Activated CD8-positive, alpha-beta T cell treated with anti-CD3 and anti-CD28 coated beads, Interleukin-2, amount 10 ng/mL, durations not matched to agents 7 days and 5 days (primary cell): Measurements from ENCODE around the gene GAL. TPM values are rescaled to one million over a fixed set of nuclear protein-coding genes. Genes with fewer than 3 reads are reported as not detected.

ENCODE experiments used
- ATAC-seq: fragments of 150-1000 bp; cut with Tn5 transposase; one replicate; pipeline ENCODE4 v1.10.0; 2021; ENCODE audit warnings: moderate library complexity
- CTCF ChIA-PET: fragments of 350-600 bp; sonication (Branson Sonifier 250); formaldehyde crosslinking; loops from one replicate; lab custom pipeline; 2021; ENCODE audit warnings: antibody characterized with exemption; lab: Charles Lee
- POLR2A ChIA-PET: fragments of 350-600 bp; sonication (Branson Sonifier 250); formaldehyde crosslinking; loops from one replicate; lab custom pipeline; 2021; ENCODE audit warnings: antibody characterized with exemption; lab: Charles Lee
- DNase-seq: peaks from one replicate; pipeline ENCODE4 v3.0.0-alpha.2; 2020
- H3K27ac Mint-ChIP-seq: one replicate; pipeline ENCODE4 v1.8.0; 2021; ENCODE audit warnings: mild to moderate bottlenecking, mixed read lengths
- H3K27me3 Mint-ChIP-seq: one replicate; pipeline ENCODE4 v1.8.0; 2021; ENCODE audit warnings: low read depth, mixed read lengths
- H3K36me3 Mint-ChIP-seq: one replicate; pipeline ENCODE4 v1.8.0; 2021; ENCODE audit warnings: low read depth, mixed read lengths
- H3K4me1 Mint-ChIP-seq: one replicate; pipeline ENCODE4 v1.8.0; 2021; ENCODE audit warnings: low read depth, mixed read lengths
- H3K4me3 Mint-ChIP-seq: one replicate; pipeline ENCODE4 v1.8.0; 2021; ENCODE audit warnings: mild to moderate bottlenecking, mixed read lengths
- H3K9me3 Mint-ChIP-seq: one replicate; pipeline ENCODE4 v1.8.0; 2022; ENCODE audit warnings: mixed read lengths; ENCODE audit not compliant: insufficient read depth
- total RNA-seq, 2 experiments: library from RNA; stranded (reverse); gene quantifications; one replicate each; pipeline ENCODE4 v1.2.3, GENCODE V29; 2021

GAL gene
- total RNA-seq, 2 experiments from 2014 or later = not detected

DNA sequence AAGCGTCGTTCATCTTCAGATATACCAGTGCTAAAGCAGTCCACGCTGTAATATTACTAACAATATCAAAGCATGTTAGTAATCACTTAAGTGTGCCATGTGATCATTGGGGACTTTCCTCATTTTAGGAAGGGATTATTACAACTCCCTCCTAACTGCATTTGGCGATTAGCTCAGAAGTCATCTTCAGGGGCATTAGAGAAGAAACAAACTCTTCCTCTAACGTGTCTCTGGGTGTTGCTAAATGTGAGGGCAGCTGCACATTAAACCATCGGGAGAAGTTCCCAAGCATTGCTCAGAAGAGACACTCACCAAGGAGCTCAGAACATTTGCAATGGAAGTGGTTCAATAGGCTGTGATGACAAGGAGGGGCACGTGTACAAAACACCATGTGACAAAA is 49.8 kb downstream of the GAL start:
- no peaks in the 10 kb centered on the region for H3K9me3 Mint-ChIP-seq
- CTCF ChIA-PET = no interaction called here
- no peak overlapping the region for H3K4me3 Mint-ChIP-seq
- DNase-seq = no peak
- H3K27me3 Mint-ChIP-seq = no peaks in the 10 kb centered on the region
- no peaks in the 10 kb centered on the region for H3K4me1 Mint-ChIP-seq
- H3K36me3 Mint-ChIP-seq = no peaks in the 10 kb centered on the region
- POLR2A ChIA-PET = no interaction called here
- H3K27ac Mint-ChIP-seq = no peak overlapping the region
- no peak for ATAC-seq

GRCh38 chr11:68735125-68735524 is 50.8 kb downstream of the GAL start:
- Mint-ChIP-seq H3K27me3 (no peaks in the 10 kb centered on the region), H3K36me3 (no peaks in the 10 kb centered on the region), H3K9me3 (no peaks in the 10 kb centered on the region), H3K27ac (no peak overlapping the region), H3K4me1 (no peaks in the 10 kb centered on the region), H3K4me3 (no peak overlapping the region)
- POLR2A ChIA-PET = no interaction called here
- CTCF ChIA-PET = no interaction called here
- DNase-seq (no peak), ATAC-seq (no peak)

- Mint-ChIP-seq H3K4me3 (no peak overlapping the region), H3K36me3 (no peaks in the 10 kb centered on the region), H3K27ac (no peak overlapping the region), H3K4me1 (no peaks in the 10 kb centered on the region), H3K27me3 (no peaks in the 10 kb centered on the region), H3K9me3 (no peaks in the 10 kb centered on the region)
- ATAC-seq (no peak), DNase-seq (no peak)
- POLR2A ChIA-PET = no interaction called here
- CTCF ChIA-PET = no interaction called here
These were observed 51.3 kb downstream of the GAL start for GRCh38 chr11:68735646-68736045.

Other genes with a start within 250 kb of the GAL start
- gene PPP6R3, start 223.8 kb upstream of the GAL start, total RNA-seq = 100 to 1,000 TPM; 114 to 120 TPM
- 1 to 10 TPM; 8.2 to 9.5 TPM for gene TESMIN, start 67.0 kb downstream of the GAL start, total RNA-seq
- 10 to 100 TPM; 63.2 to 69.1 TPM for gene CPT1A, start 157.4 kb downstream of the GAL start, total RNA-seq
- 10 to 100 TPM; 64.9 to 69.0 TPM for gene MRPL21, start 219.3 kb downstream of the GAL start, total RNA-seq
- gene IGHMBP2, start 219.3 kb downstream of the GAL start, total RNA-seq = 10 to 100 TPM; 25.0 to 28.2 TPM